ENCODE measurements around the gene CLDN9. TPM values are rescaled to one million over a fixed set of nuclear protein-coding genes. Genes with fewer than 3 reads are reported as not detected.

The CLDN9 gene
- total and polyA plus RNA-seq, 9 of the 15 experiments (the other 6 are each of a cell fraction or from before 2014, with no cell fraction given) = 0.12 to 0.44 (median 0.22) TPM; not detected in 4

DNA sequence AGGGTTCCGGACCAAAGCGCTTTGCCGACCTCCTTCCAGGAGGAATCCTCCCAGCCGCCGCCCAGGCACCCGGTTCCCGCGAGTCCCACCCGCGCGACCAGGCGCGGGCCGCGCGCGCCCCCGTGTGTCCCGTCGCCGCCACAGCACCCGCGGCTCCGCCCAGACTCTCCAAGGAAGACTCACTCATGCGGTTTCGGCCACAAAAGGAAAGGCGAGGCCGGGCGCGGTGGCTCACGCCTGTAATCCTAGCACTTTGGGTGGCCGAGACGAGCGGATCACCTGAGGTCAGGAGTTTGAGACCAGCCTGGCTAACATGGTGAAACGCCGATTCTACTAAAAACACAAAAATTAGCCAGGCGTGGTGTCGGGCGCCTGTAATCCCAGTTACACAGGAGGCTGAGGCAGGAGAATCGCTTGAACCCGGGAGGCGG is 29.0 kb upstream of the CLDN9 start (continued):
- TF ChIP-seq, protein P1, sequence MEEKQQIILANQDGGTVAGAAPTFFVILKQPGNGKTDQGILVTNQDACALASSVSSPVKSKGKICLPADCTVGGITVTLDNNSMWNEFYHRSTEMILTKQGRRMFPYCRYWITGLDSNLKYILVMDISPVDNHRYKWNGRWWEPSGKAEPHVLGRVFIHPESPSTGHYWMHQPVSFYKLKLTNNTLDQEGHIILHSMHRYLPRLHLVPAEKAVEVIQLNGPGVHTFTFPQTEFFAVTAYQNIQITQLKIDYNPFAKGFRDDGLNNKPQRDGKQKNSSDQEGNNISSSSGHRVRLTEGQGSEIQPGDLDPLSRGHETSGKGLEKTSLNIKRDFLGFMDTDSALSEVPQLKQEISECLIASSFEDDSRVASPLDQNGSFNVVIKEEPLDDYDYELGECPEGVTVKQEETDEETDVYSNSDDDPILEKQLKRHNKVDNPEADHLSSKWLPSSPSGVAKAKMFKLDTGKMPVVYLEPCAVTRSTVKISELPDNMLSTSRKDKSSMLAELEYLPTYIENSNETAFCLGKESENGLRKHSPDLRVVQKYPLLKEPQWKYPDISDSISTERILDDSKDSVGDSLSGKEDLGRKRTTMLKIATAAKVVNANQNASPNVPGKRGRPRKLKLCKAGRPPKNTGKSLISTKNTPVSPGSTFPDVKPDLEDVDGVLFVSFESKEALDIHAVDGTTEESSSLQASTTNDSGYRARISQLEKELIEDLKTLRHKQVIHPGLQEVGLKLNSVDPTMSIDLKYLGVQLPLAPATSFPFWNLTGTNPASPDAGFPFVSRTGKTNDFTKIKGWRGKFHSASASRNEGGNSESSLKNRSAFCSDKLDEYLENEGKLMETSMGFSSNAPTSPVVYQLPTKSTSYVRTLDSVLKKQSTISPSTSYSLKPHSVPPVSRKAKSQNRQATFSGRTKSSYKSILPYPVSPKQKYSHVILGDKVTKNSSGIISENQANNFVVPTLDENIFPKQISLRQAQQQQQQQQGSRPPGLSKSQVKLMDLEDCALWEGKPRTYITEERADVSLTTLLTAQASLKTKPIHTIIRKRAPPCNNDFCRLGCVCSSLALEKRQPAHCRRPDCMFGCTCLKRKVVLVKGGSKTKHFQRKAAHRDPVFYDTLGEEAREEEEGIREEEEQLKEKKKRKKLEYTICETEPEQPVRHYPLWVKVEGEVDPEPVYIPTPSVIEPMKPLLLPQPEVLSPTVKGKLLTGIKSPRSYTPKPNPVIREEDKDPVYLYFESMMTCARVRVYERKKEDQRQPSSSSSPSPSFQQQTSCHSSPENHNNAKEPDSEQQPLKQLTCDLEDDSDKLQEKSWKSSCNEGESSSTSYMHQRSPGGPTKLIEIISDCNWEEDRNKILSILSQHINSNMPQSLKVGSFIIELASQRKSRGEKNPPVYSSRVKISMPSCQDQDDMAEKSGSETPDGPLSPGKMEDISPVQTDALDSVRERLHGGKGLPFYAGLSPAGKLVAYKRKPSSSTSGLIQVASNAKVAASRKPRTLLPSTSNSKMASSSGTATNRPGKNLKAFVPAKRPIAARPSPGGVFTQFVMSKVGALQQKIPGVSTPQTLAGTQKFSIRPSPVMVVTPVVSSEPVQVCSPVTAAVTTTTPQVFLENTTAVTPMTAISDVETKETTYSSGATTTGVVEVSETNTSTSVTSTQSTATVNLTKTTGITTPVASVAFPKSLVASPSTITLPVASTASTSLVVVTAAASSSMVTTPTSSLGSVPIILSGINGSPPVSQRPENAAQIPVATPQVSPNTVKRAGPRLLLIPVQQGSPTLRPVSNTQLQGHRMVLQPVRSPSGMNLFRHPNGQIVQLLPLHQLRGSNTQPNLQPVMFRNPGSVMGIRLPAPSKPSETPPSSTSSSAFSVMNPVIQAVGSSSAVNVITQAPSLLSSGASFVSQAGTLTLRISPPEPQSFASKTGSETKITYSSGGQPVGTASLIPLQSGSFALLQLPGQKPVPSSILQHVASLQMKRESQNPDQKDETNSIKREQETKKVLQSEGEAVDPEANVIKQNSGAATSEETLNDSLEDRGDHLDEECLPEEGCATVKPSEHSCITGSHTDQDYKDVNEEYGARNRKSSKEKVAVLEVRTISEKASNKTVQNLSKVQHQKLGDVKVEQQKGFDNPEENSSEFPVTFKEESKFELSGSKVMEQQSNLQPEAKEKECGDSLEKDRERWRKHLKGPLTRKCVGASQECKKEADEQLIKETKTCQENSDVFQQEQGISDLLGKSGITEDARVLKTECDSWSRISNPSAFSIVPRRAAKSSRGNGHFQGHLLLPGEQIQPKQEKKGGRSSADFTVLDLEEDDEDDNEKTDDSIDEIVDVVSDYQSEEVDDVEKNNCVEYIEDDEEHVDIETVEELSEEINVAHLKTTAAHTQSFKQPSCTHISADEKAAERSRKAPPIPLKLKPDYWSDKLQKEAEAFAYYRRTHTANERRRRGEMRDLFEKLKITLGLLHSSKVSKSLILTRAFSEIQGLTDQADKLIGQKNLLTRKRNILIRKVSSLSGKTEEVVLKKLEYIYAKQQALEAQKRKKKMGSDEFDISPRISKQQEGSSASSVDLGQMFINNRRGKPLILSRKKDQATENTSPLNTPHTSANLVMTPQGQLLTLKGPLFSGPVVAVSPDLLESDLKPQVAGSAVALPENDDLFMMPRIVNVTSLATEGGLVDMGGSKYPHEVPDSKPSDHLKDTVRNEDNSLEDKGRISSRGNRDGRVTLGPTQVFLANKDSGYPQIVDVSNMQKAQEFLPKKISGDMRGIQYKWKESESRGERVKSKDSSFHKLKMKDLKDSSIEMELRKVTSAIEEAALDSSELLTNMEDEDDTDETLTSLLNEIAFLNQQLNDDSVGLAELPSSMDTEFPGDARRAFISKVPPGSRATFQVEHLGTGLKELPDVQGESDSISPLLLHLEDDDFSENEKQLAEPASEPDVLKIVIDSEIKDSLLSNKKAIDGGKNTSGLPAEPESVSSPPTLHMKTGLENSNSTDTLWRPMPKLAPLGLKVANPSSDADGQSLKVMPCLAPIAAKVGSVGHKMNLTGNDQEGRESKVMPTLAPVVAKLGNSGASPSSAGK (IDR thresholded peaks at IDR 0.05) = no peak; the same call in none of the 2 replicates
- TF ChIP-seq, protein P2, sequence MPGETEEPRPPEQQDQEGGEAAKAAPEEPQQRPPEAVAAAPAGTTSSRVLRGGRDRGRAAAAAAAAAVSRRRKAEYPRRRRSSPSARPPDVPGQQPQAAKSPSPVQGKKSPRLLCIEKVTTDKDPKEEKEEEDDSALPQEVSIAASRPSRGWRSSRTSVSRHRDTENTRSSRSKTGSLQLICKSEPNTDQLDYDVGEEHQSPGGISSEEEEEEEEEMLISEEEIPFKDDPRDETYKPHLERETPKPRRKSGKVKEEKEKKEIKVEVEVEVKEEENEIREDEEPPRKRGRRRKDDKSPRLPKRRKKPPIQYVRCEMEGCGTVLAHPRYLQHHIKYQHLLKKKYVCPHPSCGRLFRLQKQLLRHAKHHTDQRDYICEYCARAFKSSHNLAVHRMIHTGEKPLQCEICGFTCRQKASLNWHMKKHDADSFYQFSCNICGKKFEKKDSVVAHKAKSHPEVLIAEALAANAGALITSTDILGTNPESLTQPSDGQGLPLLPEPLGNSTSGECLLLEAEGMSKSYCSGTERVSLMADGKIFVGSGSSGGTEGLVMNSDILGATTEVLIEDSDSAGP (CRISPR knock-in tag; IDR thresholded peaks at IDR 0.05) = no peak
- TF ChIP-seq CEBPG (CRISPR knock-in tag; IDR thresholded peaks at IDR 0.05) = no peak
- no peak for TF ChIP-seq CEBPG (tag; conservative IDR thresholded peaks at IDR 0.05 in 1 of 2, IDR thresholded peaks at IDR 0.05 in 1 of 2)
- no peak for TF ChIP-seq ZNF165 (CRISPR knock-in tag; IDR thresholded peaks at IDR 0.05; ENCODE audit: borderline replicate concordance)
- 0 out of 2 replicates have a peak, but pooled peaks have one; percentile 51 for TF ChIP-seq TRIM28 (IDR thresholded peaks at IDR 0.05)
- TF ChIP-seq ETV6 (IDR thresholded peaks at IDR 0.05; ENCODE audit: borderline replicate concordance in 1 of 2, low read depth in 2 of 2, low read length in 1 of 2) = no peak
- 0 out of 2 replicates have a peak, but pooled peaks have one; percentile 63 for TF ChIP-seq ETV6 (CRISPR knock-in tag; IDR thresholded peaks at IDR 0.05; ENCODE audit: borderline replicate concordance)
- no peak for TF ChIP-seq E2F3 (CRISPR knock-in tag; IDR thresholded peaks at IDR 0.05)
- TF ChIP-seq HDAC8 (tag; IDR thresholded peaks at IDR 0.05) = no peak
- TF ChIP-seq, protein P3, sequence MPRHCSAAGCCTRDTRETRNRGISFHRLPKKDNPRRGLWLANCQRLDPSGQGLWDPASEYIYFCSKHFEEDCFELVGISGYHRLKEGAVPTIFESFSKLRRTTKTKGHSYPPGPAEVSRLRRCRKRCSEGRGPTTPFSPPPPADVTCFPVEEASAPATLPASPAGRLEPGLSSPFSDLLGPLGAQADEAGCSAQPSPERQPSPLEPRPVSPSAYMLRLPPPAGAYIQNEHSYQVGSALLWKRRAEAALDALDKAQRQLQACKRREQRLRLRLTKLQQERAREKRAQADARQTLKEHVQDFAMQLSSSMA (CRISPR knock-in tag; IDR thresholded peaks at IDR 0.05) = no peak
- TF ChIP-seq ZNF696 (CRISPR knock-in tag; conservative IDR thresholded peaks at IDR 0.05) = no peak
- peak; percentile 60 for TF ChIP-seq MAX (CRISPR knock-in tag; IDR thresholded peaks at IDR 0.05)
- TF ChIP-seq SP1 (CRISPR knock-in tag; IDR thresholded peaks at IDR 0.05) = no peak
